OCI-LY1 (cell line): ENCODE measurements around the gene GJB2.

ENCODE experiments used
- H2AFZ ChIP-seq: fragments of 200-600 bp; sonication (generic), shearing (Covaris generic); 2 replicates; pipeline ENCODE4 v1.6.0; 2014; ENCODE audit warnings: antibody characterized with exemption, mild to moderate bottlenecking, low read length
- H3F3A ChIP-seq: fragments of 200-600 bp; sonication (generic), shearing (Covaris generic); 2 replicates; pipeline ENCODE4 v1.6.0; 2014; ENCODE audit warnings: mild to moderate bottlenecking, antibody characterized with exemption, low read length, moderate library complexity; ENCODE audit not compliant: insufficient read depth
- H3K27ac ChIP-seq: fragments of 200-600 bp; sonication (generic); 2 replicates; pipeline ENCODE4 v1.5.1; 2014; ENCODE audit warnings: low read length, mixed run types, mild to moderate bottlenecking, low read depth; ENCODE audit not compliant: poor library complexity, severe bottlenecking
- H3K27me3 ChIP-seq: fragments of 200-600 bp; sonication (generic); 2 replicates; pipeline ENCODE4 v1.6.0; 2014; ENCODE audit warnings: antibody characterized with exemption, mild to moderate bottlenecking, low read length, moderate library complexity; ENCODE audit not compliant: insufficient read depth
- H3K36me3 ChIP-seq: fragments of 200-600 bp; sonication (generic); 2 replicates; pipeline ENCODE4 v1.6.1; 2014; ENCODE audit warnings: mild to moderate bottlenecking, antibody characterized with exemption, low read length, moderate library complexity, mixed read lengths; ENCODE audit not compliant: insufficient read depth
- H3K4me1 ChIP-seq: fragments of 200-600 bp; sonication (generic); 2 replicates; pipeline ENCODE4 v1.5.1; 2014; ENCODE audit warnings: mild to moderate bottlenecking, low read length, moderate library complexity; ENCODE audit not compliant: insufficient read depth, severe bottlenecking
- H3K4me2 ChIP-seq: fragments of 200-600 bp; sonication (generic), shearing (Covaris generic); 2 replicates; pipeline ENCODE4 v1.6.1; 2014; ENCODE audit warnings: low read length
- H3K4me3 ChIP-seq: fragments of 200-600 bp; sonication (generic); 2 replicates; pipeline ENCODE4 v1.5.1; 2014; ENCODE audit warnings: low read length, low read depth, mild to moderate bottlenecking, mixed read lengths; ENCODE audit not compliant: poor library complexity, severe bottlenecking
- H3K79me2 ChIP-seq: fragments of 200-600 bp; shearing (Covaris generic); 2 replicates; pipeline ENCODE4 v1.6.1; 2016; ENCODE audit warnings: mixed run types, low read length, mixed read lengths; ENCODE audit not compliant: insufficient read depth
- H3K9ac ChIP-seq: fragments of 200-600 bp; sonication (generic), shearing (Covaris generic); 2 replicates; pipeline ENCODE4 v1.6.1; 2014; ENCODE audit warnings: mild to moderate bottlenecking, low read length, mixed read lengths
- H3K9me2 ChIP-seq: fragments of 200-600 bp; sonication (generic), shearing (Covaris generic); 2 replicates; pipeline ENCODE4 v1.6.1; 2014; ENCODE audit warnings: low read depth, mild to moderate bottlenecking, low read length, mixed read lengths
- H3K9me3 ChIP-seq: fragments of 200-600 bp; shearing (Covaris generic); 2 replicates; pipeline ENCODE4 v1.6.1; 2014; ENCODE audit warnings: low read length, mixed read lengths
- H4K20me1 ChIP-seq: fragments of 200-600 bp; sonication (generic), shearing (Covaris generic); 2 replicates; pipeline ENCODE4 v1.6.0; 2016; ENCODE audit warnings: mild to moderate bottlenecking, low read length; ENCODE audit not compliant: insufficient read depth
- CTCF ChIP-seq: fragments of 200-600 bp; sonication (generic), shearing (Covaris generic); IDR thresholded peaks from 2 replicates; pipeline ENCODE4 v1.5.1; 2017; ENCODE audit warnings: mild to moderate bottlenecking, antibody characterized with exemption, low read length, moderate library complexity, mixed read lengths
- EZH2 ChIP-seq: fragments of 200-600 bp; sonication (generic), shearing (Covaris generic); IDR thresholded peaks from 2 replicates; pipeline ENCODE4 v1.8.0; 2017; ENCODE audit warnings: borderline replicate concordance, mixed run types, mild to moderate bottlenecking, antibody characterized with exemption, low read length, moderate library complexity, mixed read lengths

The GJB2 gene

GRCh38 chr13:20227730-20228129 is 35.0 kb upstream of the GJB2 start:
- H3K4me3 ChIP-seq, result no peak overlapping the region
- H3K9ac ChIP-seq, result no peak overlapping the region
- no peaks in the 10 kb centered on the region for H3F3A ChIP-seq
- H3K4me1 ChIP-seq, result no peaks in the 10 kb centered on the region
- no peak overlapping the region for H3K27ac ChIP-seq
- no peaks in the 10 kb centered on the region for H4K20me1 ChIP-seq
- H3K9me3 ChIP-seq, result no peaks in the 10 kb centered on the region
- H3K4me2 ChIP-seq, result no peak overlapping the region
- no peaks in the 10 kb centered on the region for H3K36me3 ChIP-seq
- TF ChIP-seq CTCF, result no peak
- H3K9me2 ChIP-seq, result no peaks in the 10 kb centered on the region
- H3K27me3 ChIP-seq, result no peaks in the 10 kb centered on the region
- no peaks in the 10 kb centered on the region for H3K79me2 ChIP-seq
- H2AFZ ChIP-seq, result no peak overlapping the region

- no peaks in the 10 kb centered on the region for H3K36me3 ChIP-seq
- no peaks in the 10 kb centered on the region for H3K9me2 ChIP-seq
- no peak overlapping the region for H3K27ac ChIP-seq
These were observed 34.5 kb upstream of the GJB2 start for GRCh38 chr13:20227288-20227687.

GRCh38 chr13:20222553-20222952 is 29.8 kb upstream of the GJB2 start:
- H3K9me2 ChIP-seq, result no peaks in the 10 kb centered on the region
- no peaks in the 10 kb centered on the region for H3F3A ChIP-seq
- H3K79me2 ChIP-seq, result no peaks in the 10 kb centered on the region
- H3K9me3 ChIP-seq, result no peaks in the 10 kb centered on the region
- no peak for TF ChIP-seq CTCF
- no peak overlapping the region for H3K27ac ChIP-seq
- H3K4me1 ChIP-seq, result no peaks in the 10 kb centered on the region
- H2AFZ ChIP-seq, result no peak overlapping the region
- no peaks in the 10 kb centered on the region for H3K36me3 ChIP-seq
- no peaks in the 10 kb centered on the region for H4K20me1 ChIP-seq
- H3K9ac ChIP-seq, result no peak overlapping the region
- H3K4me3 ChIP-seq, result no peak overlapping the region
- no peak overlapping the region for H3K4me2 ChIP-seq
- no peaks in the 10 kb centered on the region for H3K27me3 ChIP-seq

More at GRCh38 chr13:20227288-20227687, 34.5 kb upstream of the GJB2 start:
- TF ChIP-seq CTCF, result no peak
- no peak for TF ChIP-seq EZH2
- Histone ChIP-seq H3K9ac (no peak overlapping the region), H3K4me3 (no peak overlapping the region), H3K79me2 (no peaks in the 10 kb centered on the region), H3K4me2 (no peak overlapping the region), H2AFZ (no peak overlapping the region), H4K20me1 (no peaks in the 10 kb centered on the region), H3K9me3 (no peaks in the 10 kb centered on the region), H3K4me1 (no peaks in the 10 kb centered on the region), H3F3A (no peaks in the 10 kb centered on the region), H3K27me3 (no peaks in the 10 kb centered on the region)
